Urothelium cell line (cell line): ENCODE data around the gene FCHSD2.

Experiments
- DNase-seq: peaks from one replicate; pipeline ENCODE4 v3.0.0; 2011; ENCODE audit warnings: low spot score, mixed read lengths
- FAIRE-seq: peaks from 2 replicates; lab custom pipeline; 2011; peaks lifted over from hg19 to GRCh38; lab: Jason Lieb, UNC

FCHSD2 gene

DNA sequence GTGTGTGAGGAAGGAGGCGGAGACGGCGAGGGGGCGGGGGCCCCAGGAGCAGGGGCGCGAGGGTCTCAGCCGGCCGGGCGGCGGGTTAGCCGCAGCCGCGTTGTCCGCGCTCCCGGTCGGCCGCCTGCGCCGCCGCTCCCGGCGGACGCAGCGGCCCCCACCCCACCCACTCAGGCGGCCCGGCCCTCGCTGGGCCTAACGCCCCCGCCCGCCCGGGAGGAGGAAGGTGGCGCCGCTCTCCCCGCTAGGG, at the start of gene FCHSD2:
Gene FCHSD2, minus strand, starts transcription at position 191 of the 250 bp plus-strand sequence. CDS start 441 bp downstream, outside the sequence.
- FAIRE-seq (no peak), DNase-seq (no peak)

DNA sequence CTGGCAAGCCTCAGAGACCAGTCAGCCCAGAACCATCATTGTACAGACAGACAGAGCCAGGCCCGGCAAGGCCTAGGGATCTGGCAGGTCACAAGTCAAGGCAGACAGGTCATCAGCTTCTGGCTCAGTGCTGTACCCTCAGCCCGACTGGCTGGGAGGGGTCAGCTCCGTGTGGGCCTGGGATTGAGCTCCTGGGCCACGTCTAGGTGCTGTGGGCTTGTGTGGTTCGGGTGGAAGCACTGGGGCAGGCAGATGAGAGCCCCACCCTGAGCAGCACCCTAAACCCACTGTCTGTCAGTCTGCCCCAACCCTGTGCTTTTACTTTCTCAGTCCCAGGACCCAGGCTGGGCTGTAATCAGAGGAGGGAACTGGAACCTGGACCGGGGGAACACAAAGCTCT, 49.0 kb upstream of the FCHSD2 start:
- FAIRE-seq: no peak
- DNase-seq: no peak

DNA sequence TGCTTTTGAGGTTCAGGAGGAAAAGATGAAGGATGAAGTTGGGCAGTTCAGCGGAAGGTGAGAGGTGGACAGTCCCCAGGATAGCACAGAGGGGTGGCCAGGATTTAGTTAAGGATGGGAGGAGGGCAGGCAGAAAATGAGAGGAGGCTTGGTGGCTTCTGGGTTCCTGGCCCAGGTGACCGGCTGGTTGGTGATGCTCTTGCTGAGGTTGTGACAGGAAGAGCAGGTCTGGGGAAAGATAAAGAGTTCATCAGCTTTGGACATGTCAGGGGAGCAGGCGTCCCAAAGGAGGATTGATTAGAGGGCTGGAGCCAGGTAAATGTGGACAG, 48.4 kb upstream of the FCHSD2 start:
- DNase-seq (no peak), FAIRE-seq (no peak)

DNA sequence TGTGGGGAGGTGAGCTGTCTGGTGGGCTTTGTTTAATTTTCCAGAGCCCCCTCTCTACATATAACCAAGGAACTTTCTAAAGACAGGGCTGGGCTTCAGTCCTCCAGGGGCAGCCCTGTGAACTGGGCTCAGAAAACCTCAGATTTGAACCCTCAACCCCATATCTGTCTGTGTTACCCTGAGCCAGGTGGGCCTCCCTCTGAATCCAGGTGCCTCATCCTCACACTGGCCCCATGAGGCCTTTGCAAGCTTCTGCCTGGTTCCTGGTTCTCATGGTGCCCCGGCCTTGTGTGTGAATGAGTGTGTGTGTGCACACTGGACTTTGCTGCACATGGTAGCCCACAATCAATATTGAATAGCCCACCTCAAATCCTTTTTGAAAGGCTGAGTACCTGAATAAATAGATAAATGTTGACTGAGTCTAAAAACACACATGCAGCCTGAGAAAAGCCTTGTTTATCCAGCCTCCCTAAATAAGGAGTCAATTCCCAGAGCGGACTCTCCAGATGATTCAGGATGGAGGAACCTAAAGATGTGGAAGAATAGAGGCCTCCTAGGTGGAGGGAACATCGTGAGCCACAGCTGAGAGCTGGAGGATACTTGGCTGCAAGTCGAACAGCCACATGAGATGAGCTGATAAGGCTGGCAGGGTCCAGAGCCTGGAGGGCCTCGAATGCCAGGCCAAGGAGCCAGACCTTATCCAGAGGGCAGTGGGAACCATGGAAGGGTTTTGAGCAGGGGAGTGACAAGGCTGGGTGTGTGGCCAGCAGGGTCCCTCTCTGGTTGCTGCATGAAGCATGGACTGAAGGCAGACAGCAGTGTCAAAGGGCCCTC, 47.8 kb upstream of the FCHSD2 start:
- FAIRE-seq: no peak

DNA sequence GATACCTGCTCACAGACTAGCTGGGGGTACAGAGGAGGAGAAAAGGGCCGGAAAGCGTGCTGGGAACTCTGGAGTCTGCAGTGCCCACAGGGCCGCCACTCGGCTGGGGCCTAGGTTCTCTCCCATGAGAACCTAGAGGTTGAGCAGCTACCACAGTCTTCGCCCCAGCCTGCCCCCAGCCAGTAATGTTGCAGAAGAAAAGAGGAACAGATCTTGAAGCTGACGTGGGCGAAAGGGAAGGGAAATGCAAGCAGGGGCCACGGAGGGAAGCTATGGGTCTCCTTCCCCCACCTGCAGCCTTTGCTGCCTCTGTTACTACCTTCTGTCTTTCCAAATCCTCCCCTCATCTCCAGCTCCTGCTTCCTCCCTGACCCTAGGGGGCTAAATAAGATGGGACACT, 47.2 kb upstream of the FCHSD2 start:
- DNase-seq (no peak), FAIRE-seq (no peak)

More for the DNA sequence above, 47.8 kb upstream of the FCHSD2 start:
- no peak for DNase-seq

DNA sequence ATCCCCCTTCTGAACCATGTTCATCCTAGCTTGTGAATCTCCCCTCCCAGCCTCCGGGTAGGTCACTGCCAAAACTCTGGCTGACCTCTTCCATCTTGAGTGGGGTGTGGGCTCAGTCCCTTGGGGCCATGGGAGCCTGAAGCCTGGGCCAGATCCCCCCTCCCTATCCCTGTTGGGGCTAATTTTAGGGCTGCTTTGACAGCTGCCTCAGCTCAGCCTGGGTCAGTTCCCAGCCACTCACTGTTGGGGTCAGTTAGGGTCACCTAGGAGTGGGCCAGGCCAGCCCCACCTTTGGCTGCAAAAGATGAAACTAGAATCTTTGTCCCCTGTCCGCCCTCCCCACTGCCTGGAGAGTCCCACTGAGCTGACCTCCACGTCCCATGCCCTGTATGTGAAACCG, 46.2 kb upstream of the FCHSD2 start:
- FAIRE-seq (no peak), DNase-seq (no peak)

DNA sequence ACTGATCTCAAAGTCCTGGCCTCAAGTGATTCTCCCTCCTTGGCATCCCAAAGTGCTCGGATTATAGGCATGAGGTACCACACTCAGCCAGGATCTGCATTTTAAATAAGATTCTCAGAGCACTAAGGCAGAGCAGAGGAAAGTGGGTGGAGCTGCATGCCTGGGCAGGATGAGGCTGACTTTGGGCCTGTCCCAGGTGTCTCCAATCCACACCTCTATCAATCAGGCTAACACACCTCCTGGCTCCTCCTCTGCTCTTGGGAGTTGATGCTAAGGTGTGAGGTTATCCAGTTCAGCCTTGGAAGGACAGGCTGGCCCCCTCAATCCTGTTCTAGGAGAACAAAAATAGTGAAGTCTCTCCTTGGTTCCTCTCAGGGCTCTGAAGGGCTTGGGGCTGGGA, 45.7 kb upstream of the FCHSD2 start:
- no peak for FAIRE-seq
- no peak for DNase-seq

DNA sequence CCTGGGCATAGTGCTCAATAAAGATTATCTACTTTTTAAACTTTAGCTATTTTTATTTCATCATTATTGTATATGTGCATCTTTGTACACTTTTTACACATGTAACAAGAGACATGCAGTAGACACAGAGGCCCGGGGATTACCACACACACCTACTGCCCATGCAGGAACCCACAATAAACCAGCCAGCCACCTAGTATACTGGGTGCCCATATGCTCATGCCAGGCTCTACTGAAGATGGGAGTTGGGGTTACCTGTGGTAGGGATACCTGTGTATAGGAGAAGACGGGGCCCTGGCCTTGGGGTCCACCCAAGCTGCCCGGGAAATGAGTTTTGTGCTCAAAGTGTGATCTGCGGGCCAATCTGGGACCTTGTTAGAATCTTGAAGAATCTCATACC, 44.8 kb upstream of the FCHSD2 start:
- FAIRE-seq: no peak
- no peak for DNase-seq

DNA sequence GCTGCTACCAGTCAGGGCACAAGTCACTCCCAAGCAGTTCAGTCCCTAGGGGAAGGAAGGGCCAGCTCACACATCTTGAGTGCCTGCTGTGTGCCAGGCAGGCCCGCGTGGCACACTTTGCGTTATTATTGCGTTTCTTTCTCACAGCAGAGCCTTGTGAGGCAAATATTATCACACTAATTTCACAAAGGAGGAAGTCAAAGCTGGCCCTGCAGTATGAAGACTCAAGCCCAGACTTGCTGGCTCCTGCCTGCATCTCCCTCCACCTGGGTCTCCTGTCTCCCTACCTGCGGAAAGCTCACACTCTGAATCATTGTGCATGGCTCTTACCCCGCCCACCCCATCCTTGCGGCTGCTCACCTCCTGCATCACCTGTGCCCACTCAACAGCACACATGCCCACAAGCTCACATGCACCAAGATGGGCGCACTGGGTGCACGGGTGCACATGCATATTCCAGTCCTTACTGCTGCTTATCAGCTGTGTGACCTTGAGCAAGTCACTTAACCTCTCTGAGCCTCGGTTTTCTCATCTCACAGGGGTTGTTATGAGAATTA, 44.3 kb upstream of the FCHSD2 start:
- no peak for FAIRE-seq
- DNase-seq: no peak

DNA sequence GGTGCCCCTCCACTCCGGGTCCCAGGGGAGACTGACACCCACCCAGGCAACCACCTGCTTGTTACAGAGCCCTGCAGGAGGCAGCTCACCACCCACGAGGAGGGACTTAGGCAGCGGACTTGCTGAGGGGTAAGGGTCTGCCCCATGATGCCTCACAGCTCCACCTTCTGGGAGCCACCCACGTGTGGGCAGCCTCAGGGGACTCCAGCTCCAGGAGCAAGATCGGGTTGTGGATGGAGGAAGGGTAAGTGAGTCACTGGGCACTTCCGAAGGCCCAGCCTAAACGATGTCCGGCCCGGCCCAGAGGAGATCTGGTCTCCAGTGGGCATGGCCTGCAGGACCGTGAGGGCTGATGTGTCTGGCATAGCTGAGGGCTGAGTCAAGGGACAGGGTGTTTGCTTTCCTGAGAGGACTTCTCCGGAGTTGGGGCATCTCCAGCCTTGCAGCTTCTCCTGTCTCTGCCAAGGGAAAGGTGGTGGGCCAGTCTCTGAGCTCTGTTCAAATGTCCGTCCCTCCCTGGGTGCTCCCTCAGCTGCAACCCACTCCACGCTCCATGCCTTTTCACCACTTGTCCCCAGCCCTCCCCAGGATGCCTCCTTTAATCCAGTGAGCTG, 43.7 kb upstream of the FCHSD2 start:
- FAIRE-seq: no peak

DNA sequence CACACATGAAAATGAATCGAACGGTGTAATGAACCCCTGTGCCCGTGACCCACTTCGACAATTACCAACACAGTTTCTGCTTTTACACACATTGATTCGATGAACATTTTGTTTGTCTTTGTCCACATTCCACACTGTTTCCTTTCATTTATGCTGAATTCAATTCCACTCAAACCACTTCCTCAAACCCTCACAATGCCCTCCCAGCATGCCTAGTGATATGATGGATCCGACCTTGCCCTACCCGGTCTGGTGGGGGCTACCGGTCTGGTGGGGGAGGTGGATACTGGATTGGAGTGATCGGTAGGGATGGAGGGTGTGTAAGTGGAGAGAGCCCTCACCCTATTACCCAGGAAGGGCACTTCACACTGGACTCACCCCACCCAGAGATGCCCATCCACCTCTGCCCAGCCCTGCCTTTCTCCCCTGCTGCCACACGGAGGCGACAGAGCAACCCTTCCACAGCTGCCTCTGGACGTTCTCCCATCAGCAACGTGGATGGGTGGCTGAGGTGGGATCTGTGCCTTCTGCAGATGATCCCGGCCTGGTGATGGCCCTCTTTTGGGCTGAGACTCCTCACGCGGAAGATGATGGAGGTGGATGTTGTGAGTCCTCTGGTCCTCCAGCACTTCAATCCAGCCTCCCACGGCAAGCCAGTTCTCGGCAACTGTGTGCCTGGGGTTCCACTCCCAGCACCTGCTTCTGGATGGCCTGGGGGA, 43.0 kb upstream of the FCHSD2 start:
- FAIRE-seq (no peak), DNase-seq (peak; percentile 69)

More for the DNA sequence above, 43.7 kb upstream of the FCHSD2 start:
- DNase-seq: peak; percentile 58

DNA sequence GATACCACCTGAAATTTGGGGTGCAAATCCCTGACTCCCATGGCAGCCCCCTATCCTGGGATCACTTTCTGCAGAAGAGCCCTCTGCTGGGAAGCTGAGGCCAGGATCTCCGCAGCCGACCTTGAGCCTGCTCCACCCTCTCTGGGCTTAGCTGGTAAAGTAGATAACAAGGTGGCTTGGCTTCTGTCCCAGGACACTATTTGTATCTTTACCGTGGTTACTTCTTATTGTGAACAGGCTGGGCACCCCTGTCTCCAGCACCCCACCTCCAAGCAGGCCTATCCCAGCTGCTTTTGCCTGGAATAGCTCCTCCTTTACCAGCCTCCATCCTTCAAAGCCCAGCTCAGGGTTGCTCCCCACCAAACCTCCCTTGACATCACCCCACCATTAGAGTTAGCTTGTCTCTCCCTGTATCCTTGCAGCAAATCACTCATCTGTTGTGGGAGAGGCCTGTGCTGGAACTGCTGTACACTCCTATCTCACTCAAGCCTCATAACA, 40.8 kb upstream of the FCHSD2 start:
- FAIRE-seq (no peak), DNase-seq (no peak)

DNA sequence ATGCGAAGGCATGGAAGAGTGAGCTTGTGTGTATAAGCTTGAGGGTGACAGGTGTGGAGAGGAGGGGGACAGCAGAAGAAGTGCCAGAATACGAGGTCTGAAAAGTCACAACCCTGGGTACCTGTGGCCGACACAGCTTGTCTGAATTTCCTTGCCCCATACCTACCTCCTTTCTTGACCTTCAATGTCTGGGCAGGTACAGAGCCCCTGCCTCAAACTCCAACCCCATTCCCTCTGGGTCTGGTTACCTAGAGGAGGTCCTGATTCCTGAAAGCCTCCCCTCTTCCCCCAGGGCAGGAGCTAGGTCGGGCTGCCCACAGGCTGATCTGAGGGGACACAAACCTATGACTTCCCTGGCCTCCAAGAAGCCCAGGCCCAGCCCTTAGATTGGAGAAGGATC, 36.6 kb upstream of the FCHSD2 start:
- no peak for DNase-seq
- no peak for FAIRE-seq

DNA sequence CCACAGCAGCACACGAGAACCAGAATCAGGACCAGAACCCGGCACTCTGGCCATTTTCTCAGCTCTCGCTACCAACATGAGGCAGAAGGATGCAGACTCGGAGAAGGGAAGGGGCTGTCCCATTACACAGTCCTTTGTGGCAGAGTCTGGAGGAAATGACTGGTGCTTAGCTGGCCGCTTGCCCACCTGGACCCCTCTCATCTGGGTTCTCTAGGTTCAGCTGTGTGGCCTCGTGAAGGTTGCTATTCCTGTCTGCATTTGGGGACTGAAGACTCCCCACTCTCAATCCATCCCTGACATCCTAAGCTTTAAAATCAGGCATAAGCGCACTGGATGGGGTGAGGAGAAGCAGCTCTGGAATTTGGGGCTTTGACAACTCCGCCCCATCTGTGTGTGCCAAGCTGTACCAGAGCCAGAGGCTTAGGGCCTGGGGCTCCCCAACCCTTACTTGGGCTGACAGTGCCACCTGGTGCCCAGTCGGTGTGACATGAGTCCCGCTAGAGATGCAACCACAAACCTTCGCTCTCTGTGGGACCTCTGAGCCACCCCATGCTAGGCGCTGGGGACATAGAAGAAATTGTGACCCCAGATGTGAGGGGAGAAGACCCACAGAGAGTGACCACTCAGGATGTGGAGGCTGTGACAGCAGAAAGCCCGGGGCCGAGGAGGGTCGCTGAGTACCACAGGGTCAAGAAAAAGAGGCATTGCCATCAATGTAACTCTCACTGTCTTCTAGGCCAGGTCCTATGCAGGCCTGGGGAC, 35.8 kb upstream of the FCHSD2 start:
- peak; percentile 83 for DNase-seq
- no peak for FAIRE-seq

DNA sequence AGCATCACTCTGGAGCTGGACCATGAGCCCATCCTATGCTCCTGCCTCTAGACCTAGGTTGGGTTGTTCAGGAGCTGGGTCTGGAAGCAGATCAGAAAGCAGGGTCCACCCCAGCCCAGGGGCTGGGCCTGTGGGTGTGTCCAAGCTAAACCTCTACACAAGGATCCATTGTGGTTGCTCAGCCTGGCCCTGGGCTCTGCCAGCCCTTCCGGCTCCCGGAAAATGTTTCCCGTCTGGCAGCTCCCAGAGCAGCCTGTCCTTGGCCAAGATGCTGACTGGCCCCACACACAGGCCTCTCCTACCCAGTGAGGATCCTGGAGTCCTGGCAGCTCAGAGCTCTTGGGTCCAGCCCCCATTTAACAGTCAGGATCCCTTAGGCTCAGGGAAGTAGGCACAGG, 35.3 kb upstream of the FCHSD2 start:
- FAIRE-seq (no peak), DNase-seq (no peak)

DNA sequence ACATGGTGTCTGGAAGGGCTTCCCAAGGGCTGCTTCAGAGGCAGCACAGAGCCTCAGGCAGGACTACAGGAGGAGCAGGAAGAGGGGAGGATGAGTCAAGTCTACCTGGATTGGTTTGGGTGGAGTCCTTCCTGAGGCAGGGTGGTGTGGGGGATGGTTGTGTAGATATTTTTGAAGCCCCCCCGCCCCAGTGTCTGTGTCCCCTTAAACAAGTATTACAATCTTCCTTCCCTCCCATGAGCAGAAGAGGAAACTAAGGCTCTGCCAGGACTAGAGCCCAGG, 34.7 kb upstream of the FCHSD2 start:
- FAIRE-seq (no peak), DNase-seq (no peak)

DNA sequence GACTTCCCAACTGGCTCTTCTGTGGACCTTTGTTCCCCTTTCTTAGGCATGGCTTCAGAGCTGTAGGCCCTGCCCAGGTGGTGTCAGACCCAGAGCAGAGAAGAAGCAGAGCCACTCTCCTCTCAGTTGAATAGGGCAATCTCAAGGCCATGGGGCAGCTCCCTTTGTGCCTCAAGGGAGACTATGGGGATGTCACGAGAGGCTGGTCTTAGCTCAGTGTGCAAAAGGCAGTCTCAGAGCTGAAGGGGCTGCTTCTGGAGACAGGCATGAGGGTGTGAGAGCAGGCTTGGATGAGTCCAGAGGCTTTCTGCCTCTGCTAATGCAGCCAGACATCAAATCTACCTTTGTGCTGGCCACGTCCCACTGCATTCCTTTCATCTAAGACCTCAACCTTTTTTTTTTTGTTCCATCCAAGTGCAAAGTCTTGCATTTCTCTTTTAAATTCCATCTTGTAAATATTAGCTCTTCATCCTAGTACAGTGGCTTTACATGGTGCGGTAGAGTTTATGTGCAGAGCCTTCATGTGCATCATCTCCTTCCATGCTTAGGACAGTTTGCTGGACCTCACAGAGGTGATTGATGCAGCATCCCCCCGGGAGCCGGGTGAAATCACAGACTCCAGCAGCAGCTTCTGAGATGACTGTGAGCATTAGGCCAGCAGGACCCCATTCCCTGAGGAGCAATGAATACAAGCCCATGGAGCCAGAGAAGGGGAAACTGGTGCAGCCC, 34.2 kb upstream of the FCHSD2 start:
- no peak for DNase-seq
- FAIRE-seq: no peak

DNA sequence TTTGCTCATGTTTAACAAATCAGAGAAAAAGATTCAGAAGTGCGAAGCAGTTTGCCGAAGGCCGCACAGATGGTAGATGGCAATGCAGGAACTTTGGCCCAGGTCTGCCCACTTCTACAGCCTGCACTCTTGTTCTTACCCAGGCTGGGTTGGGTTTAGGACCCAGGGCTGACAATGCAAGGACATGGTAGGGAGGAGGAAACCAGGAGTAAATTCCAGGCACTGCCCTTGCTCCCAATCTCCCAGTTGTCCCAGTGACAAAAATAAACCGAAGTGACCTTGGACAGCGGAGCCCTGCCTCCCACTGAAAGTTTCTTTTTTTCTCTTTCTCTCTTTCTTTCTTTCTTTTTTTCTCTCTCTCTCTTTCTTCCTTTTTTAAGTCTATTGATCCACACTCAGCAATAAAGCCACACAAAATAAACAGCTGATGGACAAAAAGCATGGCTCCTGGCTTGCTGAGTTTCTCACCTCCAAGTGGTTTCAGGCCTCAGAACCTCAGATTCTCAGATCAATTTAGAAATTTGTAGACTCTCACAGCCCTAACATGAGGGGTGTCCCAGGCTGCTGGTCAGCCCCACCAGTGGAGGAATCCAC, 33.5 kb upstream of the FCHSD2 start:
- FAIRE-seq: no peak
- DNase-seq: no peak

DNA sequence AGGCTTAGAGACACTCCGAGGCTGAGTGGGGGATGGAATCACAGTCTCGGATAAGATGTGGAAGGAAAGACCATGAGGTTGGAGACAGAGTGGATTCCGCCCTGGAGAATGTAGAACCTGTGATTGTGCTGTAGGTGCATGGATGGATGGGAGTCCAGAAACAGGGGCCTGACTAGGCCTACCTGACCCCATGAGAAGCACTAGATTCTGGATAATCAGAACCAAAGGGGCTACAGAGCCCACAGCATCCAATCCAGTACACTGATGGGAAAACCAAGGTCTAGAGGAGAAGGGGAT, 32.3 kb upstream of the FCHSD2 start:
- DNase-seq (no peak), FAIRE-seq (no peak)

DNA sequence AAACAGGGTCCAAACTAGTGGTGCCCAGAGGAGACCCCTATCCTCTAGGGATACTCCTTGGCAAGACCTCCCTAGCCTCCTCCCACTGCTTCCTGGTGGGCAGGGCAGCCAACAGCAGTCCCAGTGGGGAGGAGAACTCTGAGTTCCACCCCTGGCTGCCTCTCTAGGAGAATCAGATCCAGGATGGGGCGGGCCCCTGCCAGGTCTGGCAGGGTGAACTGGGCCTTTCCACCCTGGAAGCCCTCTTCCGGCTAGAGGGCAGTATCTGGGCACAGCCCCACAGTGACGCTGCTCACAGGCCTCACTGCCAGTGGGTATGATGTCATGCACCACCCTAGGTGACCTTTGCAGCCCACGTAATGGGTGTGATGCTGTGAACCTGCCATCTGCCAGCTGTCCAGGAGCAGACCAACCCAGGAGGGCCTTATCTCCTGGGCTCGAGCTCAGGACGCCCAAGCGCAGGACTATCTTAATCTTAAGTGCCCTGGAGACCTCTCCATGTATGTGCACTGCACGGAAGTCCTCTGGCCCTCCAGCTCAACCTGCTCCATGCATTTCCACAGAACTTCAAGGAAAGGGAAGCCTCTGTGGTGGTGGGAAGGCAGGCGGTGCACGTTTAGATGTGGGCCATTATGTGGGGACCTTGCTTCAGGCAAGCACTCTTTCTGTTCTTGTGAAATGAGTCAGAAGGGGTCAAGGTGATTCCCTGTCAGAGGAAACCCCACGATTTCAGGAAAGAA, 31.8 kb upstream of the FCHSD2 start:
- no peak for DNase-seq
- no peak for FAIRE-seq
